Lung (tissue), 12 donors: ENCODE data around the gene SLC22A4. TPM values are rescaled to one million over a fixed set of nuclear protein-coding genes. Genes with fewer than 3 reads are reported as not detected.

ENCODE experiments used
- ATAC-seq: fragments of 200-7000 bp; cut with Tn5 transposase; one replicate; pipeline ENCODE4 v1.9.1; 2020; ENCODE audit warnings: moderate number of reproducible peaks; ENCODE audit not compliant: insufficient read depth, low FRiP score
- DNase-seq, 3 donors: peaks; one replicate each; pipeline ENCODE4 v3.0.0-alpha.2; 2013 to 2017
- H3K27ac ChIP-seq, 2 donors: one replicate each; pipeline ENCODE4 v1.5.1; 2013; ENCODE audit warnings: mild to moderate bottlenecking in 2 of 2, moderate library complexity in 2 of 2, control low read depth in 1 of 2, inconsistent platforms in 1 of 2, low read depth in 1 of 2, low read length in 1 of 2
- H3K27me3 ChIP-seq, 3 donors: one replicate each; pipeline ENCODE4 v1.5.1; 2013; ENCODE audit warnings: low read length in 2 of 3; ENCODE audit not compliant: control insufficient read depth in 3 of 3, insufficient read depth in 3 of 3
- H3K36me3 ChIP-seq, 4 donors: one replicate each; pipeline ENCODE4 v1.5.1; 2013; ENCODE audit warnings: low read length in 4 of 4, mild to moderate bottlenecking in 1 of 4, moderate library complexity in 1 of 4; ENCODE audit not compliant: control insufficient read depth in 4 of 4, insufficient read depth in 4 of 4
- H3K4me1 ChIP-seq, 5 donors: one replicate each; pipeline ENCODE4 v1.5.1; 2013; ENCODE audit warnings: low read length in 5 of 5, mild to moderate bottlenecking in 2 of 5, moderate library complexity in 1 of 5; ENCODE audit not compliant: control insufficient read depth in 5 of 5, insufficient read depth in 5 of 5
- H3K4me3 ChIP-seq: one replicate; pipeline ENCODE4 v1.5.1; 2013; ENCODE audit warnings: mild to moderate bottlenecking, control low read depth, moderate library complexity
- H3K9ac ChIP-seq, 2 donors: one replicate each; pipeline ENCODE4 v1.5.1; 2013; ENCODE audit warnings: low read length in 2 of 2, control low read depth in 1 of 2; ENCODE audit not compliant: insufficient read depth in 1 of 2
- H3K9me3 ChIP-seq, 4 donors: one replicate each; pipeline ENCODE4 v1.5.1; 2013; ENCODE audit warnings: low read length in 3 of 4, mild to moderate bottlenecking in 1 of 4, moderate library complexity in 1 of 4; ENCODE audit not compliant: control insufficient read depth in 4 of 4, insufficient read depth in 3 of 4
- CTCF ChIP-seq: IDR thresholded peaks from 2 replicates; pipeline ENCODE4 v1.5.1; 2012; ENCODE audit warnings: mild to moderate bottlenecking; ENCODE audit errors: control extremely low read depth, extremely low read depth
- WGBS, 2 donors: extraction: QIAGEN DNeasy Blood & Tissue Kit; methylation state at CpG; one replicate each; pipeline ENCODE4 v1.1.7; 2013; 5-methylcytosine and 5-hydroxymethylcytosine counted together
- polyA plus RNA-seq, 2 donors: library from polyadenylated mRNA; stranded (reverse); fragments of 200-250 nt; gene quantifications; one replicate each; pipeline ENCODE4 v1.2.1, GENCODE V29; 2013
- total RNA-seq, 2 donors: library from RNA; depleted of rRNA in 1 of 2; stranded (reverse); fragments of >200 nt in 1 of 2; gene quantifications; one replicate each; pipeline ENCODE4 v1.2.1, GENCODE V29; 2014 to 2021
- donor health status: control.
- donor health status: control.
- donor health status: Bipolar disorder and iron deficiency.
- donor health status: healthy.
- donor health status: DM: yes; HTN: yes; CAD: no.

Gene SLC22A4
- total and polyA plus RNA-seq, 4 donors, result 3.6 to 18.1 (median 13.3) TPM

GRCh38 chr5:132256783-132257130, 37.4 kb upstream of the SLC22A4 start:
- Histone ChIP-seq H3K36me3 (no peaks in the 10 kb centered on the region), H3K4me1 (peaks cover 0 to 30% (median 9%) of the 10 kb centered on the region in 5 donors), H3K4me3 (no peak overlapping the region), H3K27ac (no peak overlapping the region), H3K9ac (no peak overlapping the region), H3K27me3 (peaks cover 0 to 2% (median 0%) of the 10 kb centered on the region in 3 donors), H3K9me3 (no peaks in the 10 kb centered on the region)
- ATAC-seq (no peak), DNase-seq (no peak)
- WGBS, 2 donors, result 96 to 98% methylated on average over 6 of the region's 6 CpGs
- no peak for TF ChIP-seq CTCF

- H3K4me3 ChIP-seq, result no peak within 1 kb of the TSS
- no peak for TF ChIP-seq CTCF
These were observed 36.8 kb upstream of the SLC22A4 start, which contains the start of gene PDLIM4 for GRCh38 chr5:132257131-132258101. TSS of gene PDLIM4 (plus strand) at chr5:132257696. CDS start at chr5:132257735, 39 bp downstream.

GRCh38 chr5:132258102-132259068, 35.8 kb upstream of the SLC22A4 start:
- Histone ChIP-seq H3K27ac (peak overlapping the region; percentile 8 to 51), H3K9me3 (no peaks in the 10 kb centered on the region), H3K9ac (no peak overlapping the region), H3K27me3 (peaks cover 0 to 2% (median 0%) of the 10 kb centered on the region in 3 donors), H3K4me3 (no peak overlapping the region), H3K36me3 (no peaks in the 10 kb centered on the region), H3K4me1 (peaks cover 0 to 30% (median 9%) of the 10 kb centered on the region in 5 donors)
- DNase-seq, result no peak
- 69 to 71% methylated on average over 19 of the region's 19 CpGs for WGBS, 2 donors
- no peak for TF ChIP-seq CTCF
- no peak for ATAC-seq

More at GRCh38 chr5:132257131-132258101, 36.8 kb upstream of the SLC22A4 start, which contains the start of gene PDLIM4:
- WGBS, 2 donors, result 22 to 34% methylated on average over 51 to 88 of the region's 88 CpGs
- H3K36me3 ChIP-seq, result no peaks in the 10 kb centered on the region
- peaks cover 0 to 2% (median 0%) of the 10 kb centered on the region in 3 donors for H3K27me3 ChIP-seq
- H3K9me3 ChIP-seq, result no peaks in the 10 kb centered on the region
- H3K27ac ChIP-seq, result peak within 1 kb of the TSS in 1 of 2 donors; percentile 51
- H3K9ac ChIP-seq, result no peak within 1 kb of the TSS
- H3K4me1 ChIP-seq, result peaks cover 0 to 30% (median 9%) of the 10 kb centered on the region in 5 donors
- ATAC-seq, result peak; percentile 9
- peak; percentile 71 to 78 (median 78) for DNase-seq
